COR-L47 (cell line): ENCODE results near the gene OR51S1.
"Not testable (repeated sequence)": the region's sequence is repeated elsewhere in the genome, so short reads cannot be mapped to it uniquely, and the experiment has no call there.

Experiments used
- DNase-seq: peaks from one replicate; lab custom pipeline; 2025; lab: John Stamatoyannopoulos, UW

Gene OR51S1, protein sequence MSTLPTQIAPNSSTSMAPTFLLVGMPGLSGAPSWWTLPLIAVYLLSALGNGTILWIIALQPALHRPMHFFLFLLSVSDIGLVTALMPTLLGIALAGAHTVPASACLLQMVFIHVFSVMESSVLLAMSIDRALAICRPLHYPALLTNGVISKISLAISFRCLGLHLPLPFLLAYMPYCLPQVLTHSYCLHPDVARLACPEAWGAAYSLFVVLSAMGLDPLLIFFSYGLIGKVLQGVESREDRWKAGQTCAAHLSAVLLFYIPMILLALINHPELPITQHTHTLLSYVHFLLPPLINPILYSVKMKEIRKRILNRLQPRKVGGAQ

GRCh38 chr11:4848908-4849532 is at the start of gene OR51S1:
Gene OR51S1, minus strand, starts transcription at chr11:4849208. Its CDS starts 0 bp downstream, at chr11:4849208.
- no peak for DNase-seq

GRCh38 chr11:4891996-4892640 is 43.1 kb upstream of the OR51S1 start:
- DNase-seq = no peak

- DNase-seq = no peak
These were observed 41.3 kb upstream of the OR51S1 start for GRCh38 chr11:4890279-4890678.

- no peak for DNase-seq
These were observed 38.6 kb upstream of the OR51S1 start for GRCh38 chr11:4887591-4887990.

- no peak for DNase-seq
These were observed 37.2 kb upstream of the OR51S1 start for GRCh38 chr11:4886186-4886585.

- no peak for DNase-seq
These were observed 35.4 kb upstream of the OR51S1 start for GRCh38 chr11:4884361-4884760.

DNA sequence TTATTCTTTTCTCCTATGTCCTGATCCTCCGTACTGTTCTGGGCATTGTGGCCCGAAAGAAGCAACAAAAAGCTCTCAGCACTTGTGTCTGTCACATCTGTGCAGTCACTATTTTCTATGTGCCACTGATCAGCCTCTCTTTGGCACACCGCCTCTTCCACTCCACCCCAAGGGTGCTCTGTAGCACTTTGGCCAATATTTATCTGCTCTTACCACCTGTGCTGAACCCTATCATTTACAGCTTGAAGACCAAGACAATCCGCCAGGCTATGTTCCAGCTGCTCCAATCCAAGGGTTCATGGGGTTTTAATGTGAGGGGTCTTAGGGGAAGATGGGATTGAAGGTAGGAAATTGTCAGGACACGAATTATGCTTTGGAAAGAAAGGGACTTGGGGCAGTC is 33.5 kb upstream of the OR51S1 start:
- DNase-seq = no peak

GRCh38 chr11:4881860-4882500 is 33.0 kb upstream of the OR51S1 start, which contains the start of gene OR51T1:
Gene OR51T1, plus strand, starts transcription at chr11:4881900. Its CDS starts 0 bp downstream, at chr11:4881900.
- no peak for DNase-seq

- no peak for DNase-seq
These were observed 32.2 kb upstream of the OR51S1 start for GRCh38 chr11:4881188-4881587.

- no peak for DNase-seq
These were observed 16.8 kb upstream of the OR51S1 start for GRCh38 chr11:4865855-4866254.

GRCh38 chr11:4863876-4864275 is 14.9 kb upstream of the OR51S1 start:
- DNase-seq = no peak

GRCh38 chr11:4862447-4863236 is 13.6 kb upstream of the OR51S1 start:
- no peak for DNase-seq

- DNase-seq = not testable (repeated sequence)
These were observed 5.3 kb upstream of the OR51S1 start for GRCh38 chr11:4854286-4854685.

DNA sequence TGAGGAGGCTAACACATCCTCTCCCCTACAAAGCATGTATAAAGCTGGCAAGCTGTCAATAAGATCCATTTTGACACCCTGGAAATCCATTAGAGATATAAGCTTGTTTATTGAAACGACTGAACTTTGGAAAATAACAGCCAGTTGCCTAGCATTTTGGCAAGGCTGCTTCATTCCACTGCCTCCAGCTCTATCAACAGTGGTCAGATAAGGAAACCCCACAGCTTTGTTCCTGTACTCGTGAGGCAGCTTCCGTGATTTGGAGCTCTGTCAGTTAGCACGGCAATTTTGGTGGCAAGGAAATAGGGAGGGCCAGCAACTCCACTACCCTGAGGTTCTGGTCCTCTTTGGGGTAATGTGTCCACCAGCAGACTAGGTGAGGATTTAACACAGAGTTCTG is 2.0 kb upstream of the OR51S1 start:
- DNase-seq = no peak

DNA sequence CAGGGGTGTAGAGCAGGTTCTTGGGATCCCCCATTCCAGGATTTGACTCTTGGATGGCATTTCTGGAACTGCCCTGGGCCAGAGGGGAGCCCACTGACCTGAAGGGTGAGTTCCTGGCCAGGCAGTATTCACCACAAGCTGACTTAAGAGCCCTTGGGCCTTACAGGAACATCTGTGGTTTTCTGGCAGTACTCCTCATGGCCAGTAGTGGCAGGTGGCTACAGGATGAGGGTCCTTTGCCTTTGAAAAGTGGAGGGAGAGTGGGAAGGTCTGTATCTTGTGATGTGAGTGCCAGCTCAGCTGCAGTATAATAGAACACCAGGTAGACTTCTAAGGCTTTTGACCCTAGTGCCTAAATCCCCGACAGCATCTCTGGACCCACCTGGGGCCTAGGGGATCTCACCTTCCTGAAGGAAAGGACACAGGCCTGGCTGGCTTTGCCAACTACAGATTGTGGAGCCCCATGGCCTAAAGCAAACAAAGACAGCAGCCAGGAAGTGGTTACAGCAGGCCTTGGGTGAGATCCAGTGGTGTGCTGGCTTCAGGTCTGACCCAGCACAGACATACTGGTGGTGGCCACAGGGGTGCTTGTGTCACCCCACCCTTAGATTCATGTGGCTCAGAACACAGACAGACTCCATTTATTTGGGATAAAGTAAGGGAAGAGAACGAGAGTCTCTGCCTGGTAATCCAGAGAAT is 9.0 kb downstream of the OR51S1 start:
- no peak for DNase-seq

DNA sequence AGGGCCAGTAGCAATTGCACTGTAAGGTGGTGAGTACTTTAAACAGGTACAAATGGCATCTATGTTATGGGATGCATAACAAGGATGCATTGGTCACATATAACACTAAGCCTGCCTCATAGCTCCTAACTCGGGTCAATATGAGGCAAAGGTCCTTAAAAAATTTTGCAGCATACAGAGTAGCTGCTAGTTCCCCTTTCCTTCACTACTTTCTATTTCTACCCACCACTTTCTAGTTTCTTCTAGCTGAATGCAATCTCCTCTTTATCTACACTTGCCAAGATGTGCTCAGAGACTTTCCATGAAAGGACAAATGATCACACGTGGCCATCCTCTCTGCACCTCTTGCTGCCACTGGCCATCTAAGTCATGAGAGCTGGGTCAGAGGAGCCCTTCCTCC is 18.1 kb downstream of the OR51S1 start:
- no peak for DNase-seq

- DNase-seq = no peak
These were observed 18.7 kb downstream of the OR51S1 start for GRCh38 chr11:4830346-4830745.

DNA sequence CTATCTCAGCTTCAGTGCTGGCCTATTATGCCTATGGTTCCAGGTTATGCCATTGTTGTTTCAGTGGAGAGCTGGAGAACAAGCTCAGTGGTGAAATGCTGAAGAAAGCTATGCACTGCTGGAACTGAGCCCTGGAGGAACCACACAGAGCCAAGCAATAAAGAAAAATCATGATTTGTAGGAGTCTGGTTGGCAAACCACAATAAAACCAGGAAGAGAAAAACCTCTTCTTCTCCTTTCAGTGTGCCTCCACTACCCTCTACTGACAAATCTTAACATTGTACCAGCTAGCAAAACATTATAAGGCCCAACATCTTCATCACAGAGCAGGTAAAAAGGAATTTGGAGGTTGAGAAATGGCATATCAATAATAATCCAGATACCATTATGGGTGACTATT is 22.6 kb downstream of the OR51S1 start:
- DNase-seq = peak; percentile 15

DNA sequence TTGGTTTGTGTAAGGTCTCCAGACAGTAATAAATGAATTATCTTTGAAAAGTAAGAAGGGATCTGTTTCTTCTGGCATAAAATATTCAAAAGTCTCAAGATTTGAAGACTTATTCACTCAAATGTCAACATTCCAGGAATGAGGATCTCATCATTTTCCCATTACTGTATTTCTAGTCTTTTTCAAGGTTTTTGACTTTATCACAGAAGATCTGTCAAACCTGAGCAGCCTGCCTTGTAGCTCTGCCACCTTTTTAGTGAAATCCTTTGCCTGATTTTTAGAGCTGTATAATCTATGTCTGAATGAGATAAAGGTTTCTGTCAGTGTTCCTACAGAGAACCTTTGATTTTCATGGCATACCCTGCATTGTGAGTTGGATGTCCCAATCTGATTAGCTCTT is 23.9 kb downstream of the OR51S1 start:
- DNase-seq = no peak

DNA sequence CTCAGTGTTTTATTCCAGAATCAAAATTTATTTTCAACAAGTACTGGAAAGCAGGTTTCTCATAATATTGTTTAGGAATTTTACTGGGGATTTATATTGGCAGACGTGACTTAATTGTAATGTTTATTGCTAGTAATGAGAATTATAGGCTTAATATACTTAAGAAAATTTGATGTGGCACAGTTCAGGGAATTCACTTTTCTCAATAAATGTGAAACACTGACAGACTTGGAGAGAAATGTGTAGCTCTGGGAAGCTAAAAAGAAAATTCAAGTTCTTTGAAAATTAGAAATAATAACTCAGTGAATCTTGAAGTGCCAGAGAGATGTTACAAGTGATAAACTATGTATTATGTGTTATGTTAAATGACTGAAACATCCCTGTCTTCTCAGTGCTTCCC is 28.0 kb downstream of the OR51S1 start, which contains the start of gene OR51F2:
TSS of gene OR51F2 (plus strand) at position 301 of the 400 bp plus-strand sequence. CDS start 101 bp downstream, outside the sequence.
- no peak for DNase-seq

- DNase-seq = no peak
These were observed 39.8 kb downstream of the OR51S1 start for GRCh38 chr11:4809246-4809645.
